DOHH2 (cell line): Measurements from ENCODE around the gene TRIM28.

ENCODE experiments used
- H3F3A ChIP-seq: fragments of 200-600 bp; sonication (generic), shearing (Covaris generic); 2 replicates; pipeline ENCODE4 v1.6.0; 2016; ENCODE audit warnings: antibody characterized with exemption, mild to moderate bottlenecking; ENCODE audit not compliant: control insufficient read depth, insufficient read depth
- H3K27ac ChIP-seq: fragments of 200-600 bp; sonication (generic); 2 replicates; pipeline ENCODE4 v1.5.1; 2014; ENCODE audit warnings: low read depth, mild to moderate bottlenecking, low read length, moderate library complexity
- H3K27me3 ChIP-seq: fragments of 200-600 bp; sonication (generic); 2 replicates; pipeline ENCODE4 v1.6.1; 2014; ENCODE audit warnings: mild to moderate bottlenecking, low read length, mixed read lengths; ENCODE audit not compliant: control insufficient read depth
- H3K36me3 ChIP-seq: fragments of 200-600 bp; sonication (generic); 2 replicates; pipeline ENCODE4 v1.6.1; 2014; ENCODE audit warnings: mild to moderate bottlenecking, low read length, moderate library complexity, mixed read lengths; ENCODE audit not compliant: control insufficient read depth
- H3K4me1 ChIP-seq: fragments of 200-600 bp; sonication (generic); 2 replicates; pipeline ENCODE4 v1.6.1; 2014; ENCODE audit warnings: mild to moderate bottlenecking, low read length, mixed read lengths; ENCODE audit not compliant: control insufficient read depth
- H3K4me2 ChIP-seq: fragments of 200-600 bp; sonication (generic); 2 replicates; pipeline ENCODE4 v1.6.0; 2014; ENCODE audit warnings: mild to moderate bottlenecking, low read length, moderate library complexity
- H3K4me3 ChIP-seq: fragments of 200-600 bp; sonication (generic); 2 replicates; pipeline ENCODE4 v1.5.1; 2014; ENCODE audit warnings: mild to moderate bottlenecking, low read length, mixed read lengths
- H3K79me2 ChIP-seq: fragments of 200-600 bp; sonication (generic); 2 replicates; pipeline ENCODE4 v1.6.1; 2014; ENCODE audit warnings: mild to moderate bottlenecking, low read length, mixed read lengths; ENCODE audit not compliant: control insufficient read depth
- H3K9me2 ChIP-seq: fragments of 200-600 bp; sonication (generic); replicated peaks from 2 replicates; pipeline ENCODE4 v1.6.1; 2014; ENCODE audit warnings: mild to moderate bottlenecking, low read length, mixed read lengths; ENCODE audit not compliant: control insufficient read depth
- H3K9me3 ChIP-seq: fragments of 200-600 bp; sonication (generic); 2 replicates; pipeline ENCODE4 v1.6.1; 2014; ENCODE audit warnings: antibody characterized with exemption, low read length, mixed read lengths; ENCODE audit not compliant: control insufficient read depth, insufficient read depth
- H4K20me1 ChIP-seq: fragments of 200-600 bp; sonication (generic); 2 replicates; pipeline ENCODE4 v1.6.0; 2014; ENCODE audit warnings: low read depth, mild to moderate bottlenecking, antibody characterized with exemption, low read length, moderate library complexity; ENCODE audit not compliant: control insufficient read depth, insufficient read depth
- CTCF ChIP-seq: fragments of 200-600 bp; sonication (generic); IDR thresholded peaks from one replicate; pipeline ENCODE4 v1.5.1; 2014; ENCODE audit warnings: antibody characterized with exemption, mild to moderate bottlenecking, low read depth, low read length; ENCODE audit not compliant: poor library complexity, severe bottlenecking
- EZH2phosphoT487 ChIP-seq: fragments of 200-600 bp; sonication (generic); IDR thresholded peaks from 2 replicates; pipeline ENCODE4 v1.6.1; 2017; ENCODE audit warnings: borderline replicate concordance, mild to moderate bottlenecking, antibody characterized with exemption, low read length, moderate library complexity, mixed read lengths

Gene TRIM28

GRCh38 chr19:58586133-58586765 lies 42.4 kb downstream of the TRIM28 start:
- Histone ChIP-seq H3K36me3 (peaks cover 16% of the 10 kb centered on the region), H3K9me3 (no peaks in the 10 kb centered on the region), H3K27ac (no peak overlapping the region), H3K4me1 (no peaks in the 10 kb centered on the region), H3K4me2 (no peak overlapping the region), H3F3A (no peaks in the 10 kb centered on the region), H4K20me1 (no peaks in the 10 kb centered on the region), H3K27me3 (no peaks in the 10 kb centered on the region), H3K79me2 (peaks cover 4% of the 10 kb centered on the region; the same call in 1 of the 2 replicates), H3K9me2 (no peaks in the 10 kb centered on the region), H3K4me3 (no peak overlapping the region)
- no peak for TF ChIP-seq CTCF
- no peak for TF ChIP-seq EZH2phosphoT487
